ENCODE results near the gene CCDC24.

CCDC24 gene

GRCh38 chr1:43991476-43992231 is at the start of gene CCDC24:
Gene CCDC24 (plus strand): TSS chr1:43991599. CDS start chr1:43991879, 280 bp downstream.
- DNase-seq = peak; percentile 75

GRCh38 chr1:43942411-43942810 is 49.0 kb upstream of the CCDC24 start:
- no peak for DNase-seq

- DNase-seq = no peak
Observed at GRCh38 chr1:43944860-43945259, 46.5 kb upstream of the CCDC24 start.

- DNase-seq = no peak
Observed at GRCh38 chr1:43945674-43946235, 45.6 kb upstream of the CCDC24 start.

- DNase-seq = peak; percentile 93
Observed at GRCh38 chr1:43946236-43947060, 45.0 kb upstream of the CCDC24 start, which contains the start of gene IPO13. Gene IPO13 (plus strand): TSS chr1:43946950. CDS start chr1:43947601, 651 bp downstream.

GRCh38 chr1:43947061-43947873 is 44.1 kb upstream of the CCDC24 start:
- DNase-seq = no peak

- no peak for DNase-seq
Observed at GRCh38 chr1:43947874-43948437, 43.4 kb upstream of the CCDC24 start.

- no peak for DNase-seq
Observed at GRCh38 chr1:43949678-43950077, 41.7 kb upstream of the CCDC24 start.

GRCh38 chr1:43951021-43951985 is 40.1 kb upstream of the CCDC24 start:
- DNase-seq = no peak

GRCh38 chr1:43952731-43953346 is 38.6 kb upstream of the CCDC24 start:
- DNase-seq = no peak

- DNase-seq = no peak
Observed at GRCh38 chr1:43953361-43953760, 38.0 kb upstream of the CCDC24 start.

- DNase-seq = no peak
Observed at GRCh38 chr1:43954036-43954435, 37.4 kb upstream of the CCDC24 start.

GRCh38 chr1:43956234-43956633 is 35.2 kb upstream of the CCDC24 start:
- no peak for DNase-seq

GRCh38 chr1:43957407-43958040 is 33.9 kb upstream of the CCDC24 start:
- no peak for DNase-seq

- DNase-seq = no peak
Observed at GRCh38 chr1:43958351-43959255, 32.8 kb upstream of the CCDC24 start.

- no peak for DNase-seq
Observed at GRCh38 chr1:43960798-43961197, 30.6 kb upstream of the CCDC24 start.

GRCh38 chr1:43961692-43962091 is 29.7 kb upstream of the CCDC24 start:
- no peak for DNase-seq

GRCh38 chr1:43962324-43962723 is 29.1 kb upstream of the CCDC24 start:
- no peak for DNase-seq

GRCh38 chr1:43963006-43963405 is 28.4 kb upstream of the CCDC24 start:
- no peak for DNase-seq
